GM13976 (cell line): ENCODE data around the gene PKNOX1.
"Not testable (repeated sequence)": the region's sequence is repeated elsewhere in the genome, so short reads cannot be mapped to it uniquely, and the experiment has no call there.

Experiments
- DNase-seq: peaks from one replicate; pipeline ENCODE4 v3.0.0; 2012; ENCODE audit warnings: low spot score
- in situ Hi-C: fragments of 300-500 bp; cut with MboI; formaldehyde crosslinking; loops from one replicate; pipeline ENCODE4 v1.12.0; 2022; ENCODE audit warnings: low sequenced_read_pairs, mixed read lengths, inconsistent platforms; ENCODE audit not compliant: unreplicated experiment
- TF ChIP-seq, protein P1 (sequence below): IDR thresholded peaks from 2 replicates; pipeline ENCODE4 v1.5.1; 2012; ENCODE audit warnings: borderline replicate concordance, mild to moderate bottlenecking; ENCODE audit not compliant: insufficient read depth; ENCODE audit errors: extremely low read depth, missing control alignments, control extremely low read depth

Gene PKNOX1

GRCh38 chr21:42973991-42974831 is at the start of gene PKNOX1:
TSS of gene PKNOX1 (plus strand) at chr21:42974562. CDS start at chr21:43004382, 29,820 bp downstream.
- in situ Hi-C loops, result no loop called here

DNA sequence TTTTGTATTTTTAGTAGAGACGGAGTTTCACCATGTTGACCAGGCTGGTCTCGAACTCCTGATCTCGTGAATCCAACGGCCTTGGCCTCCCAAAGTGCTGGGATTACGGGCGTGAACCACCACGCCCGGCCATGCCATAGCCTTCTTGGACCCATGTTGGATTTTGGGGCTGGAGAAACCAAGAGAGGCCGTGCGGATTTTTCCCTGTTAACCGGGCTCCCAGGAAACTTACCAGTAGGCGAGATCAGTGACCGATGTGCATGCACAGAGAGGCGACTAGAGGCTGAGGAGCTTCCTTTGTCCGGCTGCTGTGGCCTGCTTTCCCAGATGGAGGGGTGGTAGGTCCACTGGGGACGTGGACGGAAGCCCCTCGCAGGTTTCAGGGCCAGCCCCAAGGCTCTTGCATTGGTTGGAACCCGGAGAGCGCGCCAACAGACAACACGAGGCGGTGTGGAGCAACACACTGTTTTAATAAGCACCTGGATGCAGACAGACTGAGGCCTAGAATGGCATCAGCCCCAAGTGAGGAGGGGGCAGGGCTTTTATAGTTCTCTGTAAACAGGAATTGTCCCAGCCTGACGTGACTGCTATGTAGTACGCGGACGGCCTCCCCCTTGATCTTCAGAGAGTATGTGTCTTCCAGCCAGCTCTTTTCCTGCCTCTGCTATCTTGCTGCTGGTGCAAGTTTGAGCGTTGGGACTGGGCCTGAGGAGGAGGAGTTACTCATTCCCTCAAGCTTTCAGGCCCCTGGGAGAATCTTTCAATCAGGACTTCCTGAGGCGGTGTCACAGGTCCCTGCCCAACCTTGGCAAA is 49.0 kb upstream of the PKNOX1 start, which contains the start of gene ERVH48-1:
Gene ERVH48-1, minus strand, starts transcription at position 517 of the 813 bp plus-strand sequence. CDS start 6,624 bp downstream, outside the sequence.
- in situ Hi-C loops, result loop anchor here (10.0 kb wide), 1 partner anchor 719 kb away; no protein-coding TSS in a partner anchor
- no peak for DNase-seq
- TF ChIP-seq, protein P1, sequence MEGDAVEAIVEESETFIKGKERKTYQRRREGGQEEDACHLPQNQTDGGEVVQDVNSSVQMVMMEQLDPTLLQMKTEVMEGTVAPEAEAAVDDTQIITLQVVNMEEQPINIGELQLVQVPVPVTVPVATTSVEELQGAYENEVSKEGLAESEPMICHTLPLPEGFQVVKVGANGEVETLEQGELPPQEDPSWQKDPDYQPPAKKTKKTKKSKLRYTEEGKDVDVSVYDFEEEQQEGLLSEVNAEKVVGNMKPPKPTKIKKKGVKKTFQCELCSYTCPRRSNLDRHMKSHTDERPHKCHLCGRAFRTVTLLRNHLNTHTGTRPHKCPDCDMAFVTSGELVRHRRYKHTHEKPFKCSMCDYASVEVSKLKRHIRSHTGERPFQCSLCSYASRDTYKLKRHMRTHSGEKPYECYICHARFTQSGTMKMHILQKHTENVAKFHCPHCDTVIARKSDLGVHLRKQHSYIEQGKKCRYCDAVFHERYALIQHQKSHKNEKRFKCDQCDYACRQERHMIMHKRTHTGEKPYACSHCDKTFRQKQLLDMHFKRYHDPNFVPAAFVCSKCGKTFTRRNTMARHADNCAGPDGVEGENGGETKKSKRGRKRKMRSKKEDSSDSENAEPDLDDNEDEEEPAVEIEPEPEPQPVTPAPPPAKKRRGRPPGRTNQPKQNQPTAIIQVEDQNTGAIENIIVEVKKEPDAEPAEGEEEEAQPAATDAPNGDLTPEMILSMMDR, result no peak

More at GRCh38 chr21:42973991-42974831, at the start of gene PKNOX1:
- TF ChIP-seq, protein P1, result no peak
- DNase-seq, result peak; percentile 100

GRCh38 chr21:42927474-42928200 is 46.7 kb upstream of the PKNOX1 start:
- in situ Hi-C loops, result loop anchor here (10.0 kb wide), 1 partner anchor 717 kb away; no protein-coding TSS in a partner anchor
- DNase-seq, result peak; percentile 1

DNA sequence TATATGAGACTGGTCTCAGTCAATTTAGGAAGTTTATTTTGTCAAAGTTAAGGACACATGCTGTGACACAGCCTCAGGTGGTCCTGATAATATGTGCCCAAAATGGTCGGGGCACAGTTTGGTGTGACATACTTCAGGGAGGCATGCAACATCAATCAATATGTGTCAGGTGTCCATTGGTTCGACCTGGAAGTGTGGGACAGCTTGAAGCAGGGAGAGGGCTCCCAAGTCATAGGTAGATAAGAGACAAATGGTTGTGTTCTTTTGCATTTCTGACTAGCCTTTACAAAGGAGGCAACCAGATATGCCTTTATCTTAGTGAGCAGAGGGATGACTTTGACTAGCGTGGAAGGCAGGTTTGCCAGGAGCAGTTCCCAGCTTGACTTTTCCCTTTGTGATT is 44.4 kb upstream of the PKNOX1 start:
- in situ Hi-C loops, result loop anchor here (10.0 kb wide), 1 partner anchor 715 kb away; no protein-coding TSS in a partner anchor

DNA sequence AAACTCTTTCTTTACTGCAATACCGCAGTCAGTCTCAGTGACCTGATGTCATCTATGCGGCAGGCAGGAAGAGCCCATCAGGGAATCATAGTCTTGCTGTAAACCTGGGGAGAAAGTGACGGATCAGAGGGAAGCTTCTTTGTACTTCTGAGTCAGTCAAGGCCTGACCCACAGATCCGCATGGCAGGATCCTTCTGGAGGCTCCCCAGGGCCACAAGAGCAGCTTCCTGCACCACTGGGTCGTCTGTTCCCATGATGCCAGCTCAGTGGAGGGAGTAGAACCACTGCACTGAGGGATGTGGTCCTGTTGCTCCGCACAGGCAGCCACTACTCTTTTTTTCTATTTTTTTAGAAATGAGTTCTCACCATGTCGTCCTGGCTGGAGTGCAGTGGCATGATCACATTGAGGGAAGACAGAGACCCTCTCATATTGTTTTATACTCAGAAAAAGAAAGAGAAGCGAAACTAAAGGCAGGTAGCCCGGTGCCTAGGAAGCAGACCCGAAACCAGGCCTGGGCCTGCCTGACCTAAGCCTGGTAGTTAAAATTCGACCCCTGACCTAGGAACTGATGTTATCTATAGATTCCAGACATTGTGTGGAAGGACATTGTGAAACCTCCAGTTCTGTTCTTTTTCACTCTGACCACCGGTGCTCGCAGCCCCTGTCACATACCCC is 42.7 kb upstream of the PKNOX1 start:
- DNase-seq, result peak; percentile 9
- TF ChIP-seq, protein P1, result no peak
- in situ Hi-C loops, result no loop called here

More for the DNA sequence above, 44.4 kb upstream of the PKNOX1 start:
- DNase-seq, result peak; percentile 3
- TF ChIP-seq, protein P1, result no peak

DNA sequence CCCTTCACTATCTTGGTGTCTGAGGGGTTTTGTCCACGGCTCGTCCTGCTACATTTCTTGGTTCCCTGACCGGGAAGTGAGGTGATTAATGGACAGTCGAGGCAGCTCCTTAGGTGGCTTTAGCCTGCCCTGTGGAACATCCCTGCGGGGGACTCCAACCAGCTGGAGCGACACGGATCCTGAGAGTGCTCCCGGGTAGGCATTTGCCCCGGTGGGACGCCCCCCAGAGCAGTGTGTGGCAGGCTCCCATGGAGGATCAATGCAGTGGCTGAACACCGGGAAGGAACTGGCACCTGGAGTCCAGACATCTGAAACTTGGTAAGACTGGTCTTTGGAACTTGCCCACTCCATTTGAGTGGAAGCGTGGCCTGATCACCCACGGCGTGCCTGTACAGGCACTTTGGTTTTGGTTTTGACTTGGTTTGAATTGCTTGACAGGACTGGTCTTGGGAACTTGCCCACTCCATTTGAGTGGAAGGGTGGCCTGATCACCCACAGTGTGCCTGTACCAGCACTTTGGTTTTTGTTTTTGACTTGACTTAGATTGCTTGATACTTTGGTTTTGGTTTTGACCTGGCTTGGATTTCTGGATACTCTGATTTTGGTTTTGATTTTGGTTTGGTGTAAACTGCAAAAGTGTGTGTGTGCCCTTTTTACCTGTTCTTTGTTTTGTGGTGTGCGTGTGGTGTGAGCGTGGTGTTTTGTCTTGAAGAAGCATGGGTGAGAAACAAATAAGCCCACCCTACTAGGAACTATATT is 41.8 kb upstream of the PKNOX1 start:
- DNase-seq, in situ Hi-C loops: not testable (repeated sequence)

DNA sequence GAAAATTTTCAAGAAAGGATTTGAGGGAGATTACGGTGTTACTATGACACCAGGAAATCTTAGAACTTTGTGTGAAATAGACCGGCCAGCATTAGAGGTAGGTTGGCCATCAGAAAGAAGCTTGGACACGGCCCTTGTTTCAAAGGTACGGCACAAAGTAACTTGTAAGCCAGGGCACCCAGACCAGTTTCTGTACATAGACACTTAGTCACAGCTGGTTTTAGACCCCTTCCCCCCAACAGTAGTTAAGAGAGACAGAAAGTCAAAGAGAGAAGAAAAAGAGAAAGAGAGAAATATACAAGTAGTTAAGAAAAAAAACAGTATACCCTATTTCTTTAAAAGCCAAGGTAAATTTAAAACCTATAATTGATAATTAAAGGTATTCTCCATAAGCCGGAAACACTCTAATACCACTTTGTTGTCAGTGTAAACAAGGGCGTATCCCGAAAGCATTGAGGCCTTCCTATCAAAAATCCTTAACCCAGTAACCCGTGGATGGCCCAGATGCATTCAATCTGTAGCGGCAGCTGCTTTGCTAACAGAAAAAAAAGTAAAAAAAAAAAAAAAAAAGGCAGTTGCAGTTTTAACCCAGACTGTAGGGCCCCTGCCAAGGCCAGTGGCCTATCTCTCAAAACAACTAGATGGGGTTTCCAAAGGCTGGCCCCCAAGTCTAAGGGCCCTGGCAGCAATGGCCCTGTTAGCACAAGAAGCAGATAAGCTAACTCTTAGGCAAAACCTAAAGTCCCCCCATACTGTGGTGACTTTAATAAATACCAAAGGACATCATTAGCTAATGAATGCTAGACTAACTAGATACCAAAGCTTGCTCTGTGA is 41.0 kb upstream of the PKNOX1 start:
- in situ Hi-C loops, DNase-seq: not testable (repeated sequence)

GRCh38 chr21:42933973-42934372 is 40.4 kb upstream of the PKNOX1 start:
- in situ Hi-C loops, DNase-seq: not testable (repeated sequence)

- in situ Hi-C loops, DNase-seq: not testable (repeated sequence)
Observed at GRCh38 chr21:42936360-42936759, 38.0 kb upstream of the PKNOX1 start.
